GM12878 (cell line): Measurements from ENCODE around the gene CPLX4. TPM values are rescaled to one million over a fixed set of nuclear protein-coding genes. Genes with fewer than 3 reads are reported as not detected.

Experiments
- CBX5 ChIP-seq: sonication (generic); IDR thresholded peaks from 2 replicates; pipeline ENCODE4 v1.6.1; 2016; ENCODE audit warnings: low read depth, moderate library complexity, mild to moderate bottlenecking, inconsistent platforms
- CHD4 ChIP-seq: fragments of 200-600 bp; sonication (generic); IDR thresholded peaks from 2 replicates; pipeline ENCODE4 v1.6.1; 2016; ENCODE audit warnings: mild to moderate bottlenecking
- EED ChIP-seq: sonication (generic); IDR thresholded peaks from 2 replicates; pipeline ENCODE4 v1.6.1; 2016; ENCODE audit warnings: antibody characterized with exemption, low read depth
- ETV6 ChIP-seq, 2 experiments: fragments of 450-650 bp in 1 of 2; IDR thresholded peaks in 1 of 2; conservative IDR thresholded peaks in 1 of 2; 2 replicates each; pipeline ENCODE4 v1.6.1; 2014; ENCODE audit warnings: antibody characterized with exemption in 1 of 2, borderline replicate concordance in 1 of 2, low read depth in 1 of 2, mild to moderate bottlenecking in 1 of 2, moderate library complexity in 1 of 2
- HDAC2 ChIP-seq: fragments of 200-600 bp; sonication (generic); IDR thresholded peaks from 2 replicates; pipeline ENCODE4 v1.6.1; 2017
- IKZF1 ChIP-seq: fragments of 450-650 bp; conservative IDR thresholded peaks from 2 replicates; pipeline ENCODE4 v1.6.1; 2017; ENCODE audit warnings: antibody characterized with exemption, mild to moderate bottlenecking
- IKZF2 ChIP-seq, 2 experiments: fragments of 450-650 bp; IDR thresholded peaks; 2 replicates each; pipeline ENCODE4 v1.6.1; 2017; ENCODE audit warnings: mild to moderate bottlenecking in 2 of 2, moderate library complexity in 2 of 2
- IRF3 ChIP-seq: fragments of 450-650 bp; IDR thresholded peaks from 2 replicates; pipeline ENCODE4 v1.6.1; 2014; ENCODE audit warnings: mild to moderate bottlenecking
- LARP7 ChIP-seq: fragments of 450-650 bp; IDR thresholded peaks from 2 replicates; pipeline ENCODE4 v1.6.1; 2017; ENCODE audit warnings: mild to moderate bottlenecking
- MLLT1 ChIP-seq: fragments of 450-650 bp; IDR thresholded peaks from 2 replicates; pipeline ENCODE4 v1.6.1; 2016; ENCODE audit warnings: mild to moderate bottlenecking
- MTA3 ChIP-seq: IDR thresholded peaks from 2 replicates; pipeline ENCODE4 v1.6.1; 2012; ENCODE audit warnings: low read length, inconsistent platforms, borderline replicate concordance
- NKRF ChIP-seq: fragments of 450-650 bp; conservative IDR thresholded peaks from 2 replicates; pipeline ENCODE4 v1.6.1; 2017; ENCODE audit warnings: mild to moderate bottlenecking, moderate library complexity
- NRF1 ChIP-seq: conservative IDR thresholded peaks from 2 replicates; pipeline ENCODE4 v1.6.1; 2011; ENCODE audit warnings: mild to moderate bottlenecking, low read depth, low read length, improper control_type of control experiment
- PBX3 ChIP-seq: IDR thresholded peaks from 2 replicates; pipeline ENCODE4 v1.6.1; 2011; ENCODE audit warnings: mild to moderate bottlenecking, low read depth, low read length, moderate library complexity; ENCODE audit not compliant: insufficient replicate concordance
- PKNOX1 ChIP-seq: fragments of 450-650 bp; IDR thresholded peaks from 2 replicates; pipeline ENCODE4 v1.6.1; 2016; ENCODE audit warnings: mild to moderate bottlenecking
- POLR2AphosphoS2 ChIP-seq: IDR thresholded peaks from 2 replicates; pipeline ENCODE4 v1.6.1; 2011; ENCODE audit warnings: low read depth, mild to moderate bottlenecking, low read length, improper control_type of control experiment, moderate library complexity
- RUNX3 ChIP-seq: IDR thresholded peaks from 2 replicates; pipeline ENCODE4 v1.6.1; 2012; ENCODE audit warnings: low read length, inconsistent platforms
- SIN3A ChIP-seq: IDR thresholded peaks from 2 replicates; pipeline ENCODE4 v1.6.1; 2012; ENCODE audit warnings: low read depth, low read length, improper control_type of control experiment
- SMAD5 ChIP-seq: IDR thresholded peaks from 2 replicates; pipeline ENCODE4 v1.6.1; 2016; ENCODE audit warnings: antibody characterized with exemption, low read depth
- SMARCA5 ChIP-seq: fragments of 450-650 bp; IDR thresholded peaks from 2 replicates; pipeline ENCODE4 v1.6.1; 2017; ENCODE audit warnings: mild to moderate bottlenecking
- SRF ChIP-seq, 2 experiments: IDR thresholded peaks; 2 replicates each; pipeline ENCODE4 v1.6.1; 2011; ENCODE audit warnings: low read depth in 2 of 2, low read length in 2 of 2, mild to moderate bottlenecking in 1 of 2, moderate library complexity in 1 of 2
- TAF1 ChIP-seq: IDR thresholded peaks from 2 replicates; pipeline ENCODE4 v1.6.1; 2011; ENCODE audit warnings: mild to moderate bottlenecking, low read depth, low read length, borderline replicate concordance
- polyA plus RNA-seq, 11 experiments: library from polyadenylated mRNA; depleted of rRNA in 4 of 11; unstranded in 6 of 11; stranded (reverse) in 5 of 11; fragments of >200 nt; fragmentation: Nextera tagmentation in 4 of 11; fragmentation: Illumina TruSeq in 1 of 11; extraction: Ambion mirVana in 4 of 11; extraction: Trizol in 1 of 11; gene quantifications; 1 replicate in 1 of 11; 2 replicates in 10 of 11; pipeline versions ENCODE4 v1.2.1 to v1.2.3, GENCODE V29; 2011 to 2016; ENCODE audit warnings: inconsistent platforms in 2 of 11, missing spikeins in 2 of 11, low read depth in 1 of 11
- total RNA-seq, 4 experiments: library from RNA; depleted of rRNA in 3 of 4; stranded (reverse); fragments of >200 nt in 3 of 4; fragmentation: Illumina TruSeq in 1 of 4; extraction: Trizol in 1 of 4; gene quantifications; 2 replicates each; pipeline versions ENCODE4 v1.2.1 to v1.2.3, GENCODE V29; 2013 to 2021

CPLX4 gene
- total and polyA plus RNA-seq, 10 of the 15 experiments (the other 5 are each of a cell fraction or from before 2014, with no cell fraction given), result not detected

GRCh38 chr18:59358712-59359575 lies 40.5 kb upstream of the CPLX4 start, which contains the start of gene LMAN1 (continued):
- TF ChIP-seq IKZF2 (IDR thresholded peaks at IDR 0.05) (peak in 1 of 2 experiments; percentile 32; a peak in 3 of 4 replicates), SMAD5 (peak; percentile 38; the same call in 1 of the 2 replicates), IKZF1 (peak; percentile 73), IRF3 (no peak), EED (0 out of 2 replicates have a peak, but pooled peaks have one; percentile 16), NRF1 (0 out of 2 replicates have a peak, but pooled peaks have one; percentile 21), ETV6 (conservative IDR thresholded peaks at IDR 0.05 in 1 of 2, IDR thresholded peaks at IDR 0.05 in 1 of 2; ENCODE audit: borderline replicate concordance in 1 of 2, low read depth in 1 of 2) (no peak), SRF (IDR thresholded peaks at IDR 0.05; ENCODE audit: low read depth in 2 of 2, low read length in 2 of 2) (0 out of 4 replicates have a peak, but pooled peaks of 1 of the 2 experiments have one; percentile 19), CBX5 (no peak), RUNX3 (peak; percentile 37), HDAC2 (no peak), TAF1 (peak; percentile 92), CHD4 (no peak), NKRF (peak; percentile 63), MLLT1 (no peak; the same call in 1 of the 2 replicates), MTA3 (no peak), POLR2AphosphoS2 (no peak), SIN3A (0 out of 2 replicates have a peak, but pooled peaks have one; percentile 24), SMARCA5 (peak; percentile 79), LARP7 (peak; percentile 84; the same call in 1 of the 2 replicates), PBX3 (peak; percentile 55), PKNOX1 (peak; percentile 82)
